Stimulated activated CD4-positive, alpha-beta T cell treated with anti-CD3 and anti-CD28 coated beads, Interleukin-12 subunit alpha, Interleukin-12 subunit beta, amount 100 ng/mL, for 24 hours (primary cell): ENCODE results near the gene BACH2.
A peak's percentile ranks its signal among the peaks of the same experiment; 100 is the strongest.
"Not testable (repeated sequence)": the region's sequence is repeated elsewhere in the genome, so short reads cannot be mapped to it uniquely, and the experiment has no call there.

ENCODE experiments used
- DNase-seq, 2 experiments: peaks; one replicate each; pipeline ENCODE4 v3.0.0-alpha.2; 2020; ENCODE audit warnings: low read depth in 2 of 2

Gene BACH2

GRCh38 chr6:90154755-90155470 is 141.7 kb downstream of the BACH2 start:
- DNase-seq, result no peak

GRCh38 chr6:90151576-90152422 is 144.8 kb downstream of the BACH2 start:
- DNase-seq, result no peak

GRCh38 chr6:90149280-90149679 is 147.4 kb downstream of the BACH2 start:
- DNase-seq, result no peak

- no peak for DNase-seq
Observed at GRCh38 chr6:90148867-90149266, 147.8 kb downstream of the BACH2 start.

GRCh38 chr6:90146921-90147649 is 149.6 kb downstream of the BACH2 start:
- no peak for DNase-seq

- DNase-seq, result no peak
Observed at GRCh38 chr6:90146024-90146423, 150.6 kb downstream of the BACH2 start.

GRCh38 chr6:90144928-90145555 is 151.6 kb downstream of the BACH2 start:
- DNase-seq, result no peak

GRCh38 chr6:90144396-90144795 is 152.2 kb downstream of the BACH2 start:
- peak; percentile 31 to 66 for DNase-seq

GRCh38 chr6:90140683-90141082 is 156.0 kb downstream of the BACH2 start:
- DNase-seq, result no peak

- no peak for DNase-seq
Observed at GRCh38 chr6:90139272-90139817, 157.3 kb downstream of the BACH2 start.

GRCh38 chr6:90136837-90137568 is 159.6 kb downstream of the BACH2 start:
- no peak for DNase-seq

GRCh38 chr6:90136176-90136575 is 160.5 kb downstream of the BACH2 start:
- no peak for DNase-seq

GRCh38 chr6:90135667-90136066 is 161.0 kb downstream of the BACH2 start:
- DNase-seq, result no peak

- not testable (repeated sequence) for DNase-seq
Observed at GRCh38 chr6:90133664-90134063, 163.0 kb downstream of the BACH2 start.

GRCh38 chr6:90131614-90132423 is 164.8 kb downstream of the BACH2 start:
- no peak for DNase-seq

- no peak for DNase-seq
Observed at GRCh38 chr6:90131125-90131524, 165.5 kb downstream of the BACH2 start.

GRCh38 chr6:90128687-90129086 is 168.0 kb downstream of the BACH2 start:
- DNase-seq, result not testable (repeated sequence)

GRCh38 chr6:90127595-90127994 is 169.0 kb downstream of the BACH2 start:
- DNase-seq, result no peak

GRCh38 chr6:90126839-90127238 is 169.8 kb downstream of the BACH2 start:
- no peak for DNase-seq

- no peak for DNase-seq
Observed at GRCh38 chr6:90126181-90126580, 170.5 kb downstream of the BACH2 start.
